ENCODE data around the gene ENPEP. TPM values are rescaled to one million over a fixed set of nuclear protein-coding genes. Genes with fewer than 3 reads are reported as not detected.
"Not testable (repeated sequence)": the region's sequence is repeated elsewhere in the genome, so short reads cannot be mapped to it uniquely, and the experiment has no call there.

The ENPEP gene
- total RNA-seq, 1 experiment from 2014 or later = 0.33 TPM

- POLR2A ChIA-PET; H3K27me3 Mint-ChIP-seq (ENCODE audit: low read depth); DNase-seq (ENCODE audit: low spot score); H3K4me3 Mint-ChIP-seq; H3K27ac Mint-ChIP-seq; H3K9me3 Mint-ChIP-seq; H3K36me3 Mint-ChIP-seq; ATAC-seq: not testable (repeated sequence)
- peaks cover 37% of the 10 kb centered on the region for H3K4me1 Mint-ChIP-seq
- CTCF ChIA-PET = interaction anchor here (1.0 to 1.5 kb wide), 3 partner anchors 36 to 160 kb away, joined by 3 to 12 read pairs (median 3); no protein-coding TSS in a partner anchor
Observed at GRCh38 chr4:110475080-110475479, 875 bp upstream of the ENPEP start.

- ChIA-PET CTCF (no interaction called here), POLR2A (no interaction called here)
- no peaks in the 10 kb centered on the region for H3K36me3 Mint-ChIP-seq
- H3K9me3 Mint-ChIP-seq = no peaks in the 10 kb centered on the region
- H3K4me3 Mint-ChIP-seq = no peak overlapping the region
- H3K27ac Mint-ChIP-seq = no peak overlapping the region
- peaks cover 22% of the 10 kb centered on the region for H3K27me3 Mint-ChIP-seq (ENCODE audit: low read depth)
- no peak for ATAC-seq
- H3K4me1 Mint-ChIP-seq = peaks cover 39% of the 10 kb centered on the region
- no peak for DNase-seq (ENCODE audit: low spot score)
- no peak for TF ChIP-seq CTCF (IDR thresholded peaks at IDR 0.05)
- no peak for TF ChIP-seq FOXP4 (CRISPR knock-in tag; IDR thresholded peaks at IDR 0.05)
- no peak for TF ChIP-seq ZNF512 (CRISPR knock-in tag; IDR thresholded peaks at IDR 0.05; ENCODE audit: borderline replicate concordance)
- no peak for TF ChIP-seq ATF2 (CRISPR knock-in tag; IDR thresholded peaks at IDR 0.05; ENCODE audit: borderline replicate concordance, low read depth)
- no peak for TF ChIP-seq ZNF281 (CRISPR knock-in tag; IDR thresholded peaks at IDR 0.05)
- no peak for TF ChIP-seq KAT7 (CRISPR knock-in tag; IDR thresholded peaks at IDR 0.05; ENCODE audit: borderline replicate concordance)
- no peak for TF ChIP-seq TCF7 (CRISPR knock-in tag; IDR thresholded peaks at IDR 0.05; ENCODE audit: low read depth)
- TF ChIP-seq ZNF263 (CRISPR knock-in tag; IDR thresholded peaks at IDR 0.05; ENCODE audit: low read depth) = no peak
- TF ChIP-seq ZNF416 (CRISPR knock-in tag; IDR thresholded peaks at IDR 0.05) = no peak
- no peak for TF ChIP-seq TP53 (CRISPR knock-in tag; IDR thresholded peaks at IDR 0.05)
- no peak for TF ChIP-seq ATF3 (CRISPR knock-in tag; conservative IDR thresholded peaks at IDR 0.05)
- no peak for TF ChIP-seq AFF4 (CRISPR knock-in tag; IDR thresholded peaks at IDR 0.05; ENCODE audit: borderline replicate concordance)
- TF ChIP-seq CREB1 (CRISPR knock-in tag; IDR thresholded peaks at IDR 0.05) = no peak
- no peak for TF ChIP-seq ATF1 (CRISPR knock-in tag; IDR thresholded peaks at IDR 0.05)
Observed at GRCh38 chr4:110477836-110478235, 1.9 kb downstream of the ENPEP start.

Data from WTC11 (cell line).